ACC112 (cell line): ENCODE results near the gene PSIP1.
"Not testable (repeated sequence)": the region's sequence is repeated elsewhere in the genome, so short reads cannot be mapped to it uniquely, and the experiment has no call there.

Experiments
- H2AFZ ChIP-seq: fragments of 200-600 bp; sonication (generic); one replicate; pipeline ENCODE4 v1.6.0; 2017; ENCODE audit warnings: antibody characterized with exemption, low read length; ENCODE audit not compliant: unreplicated experiment
- H3K27ac ChIP-seq: fragments of 200-600 bp; sonication (generic); 2 replicates; pipeline ENCODE4 v1.5.1; 2014; ENCODE audit warnings: low read depth, mild to moderate bottlenecking, antibody characterized with exemption, low read length, moderate library complexity
- H3K27me3 ChIP-seq: fragments of 200-600 bp; sonication (generic); 2 replicates; pipeline ENCODE4 v1.6.1; 2014; ENCODE audit warnings: mild to moderate bottlenecking, antibody characterized with exemption, low read length, moderate library complexity, mixed read lengths; ENCODE audit not compliant: insufficient read depth
- H3K36me3 ChIP-seq: fragments of 200-600 bp; sonication (generic); 2 replicates; pipeline ENCODE4 v1.6.1; 2016; ENCODE audit warnings: mild to moderate bottlenecking, antibody characterized with exemption, low read length, moderate library complexity, mixed read lengths; ENCODE audit not compliant: insufficient read depth
- H3K4me1 ChIP-seq: fragments of 200-600 bp; sonication (generic); one replicate; pipeline ENCODE4 v1.6.1; 2016; ENCODE audit warnings: low read length, mixed read lengths; ENCODE audit not compliant: insufficient read depth, unreplicated experiment, control insufficient read depth
- H3K4me3 ChIP-seq: fragments of 200-600 bp; sonication (generic); 2 replicates; pipeline ENCODE4 v1.5.1; 2014; ENCODE audit warnings: mild to moderate bottlenecking, low read depth, low read length
- H3K79me2 ChIP-seq: fragments of 200-600 bp; sonication (generic); one replicate; pipeline ENCODE4 v1.6.0; 2016; ENCODE audit warnings: low read length; ENCODE audit not compliant: control insufficient read depth, unreplicated experiment, insufficient read depth

Gene PSIP1

DNA sequence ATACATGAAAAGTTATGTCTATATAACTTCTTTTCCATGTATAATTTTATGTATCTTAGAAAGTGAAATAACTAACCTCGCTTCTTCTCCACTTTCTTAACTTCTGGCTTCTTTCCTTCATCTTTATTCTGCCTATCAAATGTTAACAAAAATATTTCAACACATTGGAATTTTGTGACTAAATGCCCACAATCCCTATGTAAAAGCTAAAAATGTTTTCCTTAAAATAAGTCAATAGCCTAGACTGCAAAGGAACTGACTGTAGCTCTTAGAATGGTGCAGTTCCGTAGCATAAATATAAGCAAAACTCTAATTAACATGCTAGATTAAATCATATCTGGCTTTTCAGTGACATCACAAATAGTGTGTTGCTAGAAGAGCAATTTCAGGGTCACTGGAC is 40.9 kb downstream of the PSIP1 start:
- Histone ChIP-seq H3K27ac (no peak overlapping the region), H3K27me3 (no peaks in the 10 kb centered on the region), H3K4me1 (no peaks in the 10 kb centered on the region), H3K36me3 (peaks cover 26% of the 10 kb centered on the region), H3K79me2 (no peaks in the 10 kb centered on the region), H2AFZ (no peak overlapping the region), H3K4me3 (no peak overlapping the region)

DNA sequence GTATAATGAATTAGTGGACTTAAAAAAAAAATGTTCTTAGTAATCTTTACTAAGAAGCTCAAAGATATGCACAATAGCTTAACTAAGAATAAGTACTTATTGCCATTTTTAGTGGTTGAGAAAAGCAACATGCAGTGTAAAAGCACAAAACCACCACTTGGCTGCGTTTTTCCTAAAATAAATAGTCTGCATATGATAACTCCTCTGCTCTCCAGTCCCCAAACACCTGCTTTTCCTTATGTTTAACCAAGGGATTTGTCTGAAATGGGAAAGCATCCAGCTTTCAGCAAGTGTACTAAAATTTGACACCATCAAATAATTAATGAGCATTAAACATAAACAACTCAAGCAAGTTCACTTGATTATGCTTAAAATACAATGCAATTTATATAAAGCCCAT is 41.4 kb downstream of the PSIP1 start:
- no peak overlapping the region for H3K4me3 ChIP-seq
- H3K27me3 ChIP-seq = no peaks in the 10 kb centered on the region
- H3K79me2 ChIP-seq = no peaks in the 10 kb centered on the region
- peaks cover 26% of the 10 kb centered on the region for H3K36me3 ChIP-seq
- no peak overlapping the region for H2AFZ ChIP-seq
- no peak overlapping the region for H3K27ac ChIP-seq
- H3K4me1 ChIP-seq = no peaks in the 10 kb centered on the region

DNA sequence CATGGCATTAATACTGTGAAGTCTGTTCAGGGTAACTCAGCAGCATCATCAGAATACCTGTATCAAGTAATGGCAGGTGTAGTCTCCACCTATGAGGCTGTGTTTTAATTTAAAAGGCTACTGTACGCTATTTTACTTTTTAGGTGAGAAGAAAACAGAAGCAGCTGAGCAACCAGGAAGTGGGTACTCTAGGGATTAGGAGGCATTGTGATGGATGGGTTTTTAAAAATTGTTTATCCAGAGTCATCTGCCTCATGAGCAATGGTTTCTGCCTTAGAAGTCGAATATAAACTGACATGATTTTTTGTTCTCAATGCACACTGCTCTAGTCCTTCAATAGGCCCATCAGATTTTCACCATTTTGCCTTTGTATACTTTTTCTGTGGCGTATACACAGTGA is 42.6 kb downstream of the PSIP1 start:
- Histone ChIP-seq H3K4me1 (no peaks in the 10 kb centered on the region), H2AFZ (no peak overlapping the region), H3K36me3 (peaks cover 31% of the 10 kb centered on the region), H3K79me2 (no peaks in the 10 kb centered on the region), H3K27ac (no peak overlapping the region), H3K4me3 (no peak overlapping the region), H3K27me3 (no peaks in the 10 kb centered on the region)

GRCh38 chr9:15461601-15462000 is 49.2 kb downstream of the PSIP1 start:
- H3K4me3 ChIP-seq = no peak overlapping the region
- H3K4me1 ChIP-seq = no peaks in the 10 kb centered on the region
- peaks cover 60% of the 10 kb centered on the region for H3K36me3 ChIP-seq
- H2AFZ ChIP-seq = no peak overlapping the region
- H3K27me3 ChIP-seq = no peaks in the 10 kb centered on the region
- no peak overlapping the region for H3K27ac ChIP-seq
- no peaks in the 10 kb centered on the region for H3K79me2 ChIP-seq

- H3K36me3 ChIP-seq = peaks cover 56% of the 10 kb centered on the region
Measured at GRCh38 chr9:15461056-15461455, 49.7 kb downstream of the PSIP1 start.

GRCh38 chr9:15453956-15454355 is 56.8 kb downstream of the PSIP1 start:
- H3K4me1 ChIP-seq = no peaks in the 10 kb centered on the region
- H3K27ac ChIP-seq = no peak overlapping the region
- peaks cover 39% of the 10 kb centered on the region for H3K36me3 ChIP-seq
- H3K79me2 ChIP-seq = no peaks in the 10 kb centered on the region
- no peaks in the 10 kb centered on the region for H3K27me3 ChIP-seq
- H3K4me3 ChIP-seq = no peak overlapping the region
- no peak overlapping the region for H2AFZ ChIP-seq

More at GRCh38 chr9:15461056-15461455, 49.7 kb downstream of the PSIP1 start:
- H3K4me3 ChIP-seq = no peak overlapping the region
- H3K79me2 ChIP-seq = no peaks in the 10 kb centered on the region
- no peaks in the 10 kb centered on the region for H3K4me1 ChIP-seq
- no peak overlapping the region for H2AFZ ChIP-seq
- H3K27me3 ChIP-seq = no peaks in the 10 kb centered on the region
- H3K27ac ChIP-seq = no peak overlapping the region

DNA sequence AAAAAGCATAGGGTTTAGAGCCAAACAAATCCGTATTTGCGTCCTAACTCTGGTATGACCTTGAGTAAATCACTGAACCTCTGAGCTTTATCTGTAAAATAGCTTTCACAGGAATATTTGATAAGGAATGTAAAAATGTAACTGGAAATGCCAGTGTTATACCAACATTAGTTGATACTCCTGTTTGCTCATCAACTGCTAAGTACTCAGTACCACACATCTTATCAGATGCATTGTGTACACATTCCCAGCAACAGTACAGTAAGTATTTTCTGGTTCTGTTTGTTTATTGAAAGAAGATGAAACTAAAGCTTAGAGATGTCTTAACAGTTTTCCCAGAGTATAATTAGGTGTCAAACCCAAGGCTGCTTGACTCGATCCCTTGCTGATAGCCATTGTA is 66.6 kb downstream of the PSIP1 start:
- Histone ChIP-seq H3K4me3 (no peak overlapping the region), H3K36me3 (peaks cover 58% of the 10 kb centered on the region), H3K27me3 (no peaks in the 10 kb centered on the region), H3K79me2 (peaks cover 19% of the 10 kb centered on the region), H3K4me1 (no peaks in the 10 kb centered on the region), H2AFZ (no peak overlapping the region), H3K27ac (no peak overlapping the region)

- H3K27me3 ChIP-seq, H3K4me3 ChIP-seq, H3K4me1 ChIP-seq, H2AFZ ChIP-seq, H3K27ac ChIP-seq: not testable (repeated sequence)
- Histone ChIP-seq H3K36me3 (peaks cover 40% of the 10 kb centered on the region), H3K79me2 (peaks cover 33% of the 10 kb centered on the region)
Measured at GRCh38 chr9:15442264-15442663, 68.5 kb downstream of the PSIP1 start.

DNA sequence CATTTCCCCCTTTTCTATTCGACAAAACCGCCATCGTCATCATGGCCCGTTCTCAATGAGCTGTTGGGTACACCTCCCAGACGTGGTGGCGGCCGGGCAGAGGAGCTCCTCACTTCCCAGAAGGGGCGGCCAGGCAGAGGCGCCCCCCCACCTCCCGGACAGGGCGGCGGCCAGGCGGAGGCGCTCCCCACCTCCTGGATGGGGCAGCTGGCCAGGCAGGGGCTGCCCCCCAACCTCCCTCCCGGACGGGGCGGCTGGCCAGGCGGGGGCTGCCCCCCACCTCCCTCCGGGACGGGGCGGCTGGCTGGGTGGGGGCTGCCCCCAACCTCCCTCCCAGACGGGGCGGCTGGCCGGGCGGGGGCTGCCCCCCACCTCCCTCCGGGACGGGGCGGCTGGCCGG is 68.9 kb downstream of the PSIP1 start:
- H3K27ac ChIP-seq = not testable (repeated sequence)
- Histone ChIP-seq H3K79me2 (peaks cover 38% of the 10 kb centered on the region), H3K36me3 (peaks cover 36% of the 10 kb centered on the region)

DNA sequence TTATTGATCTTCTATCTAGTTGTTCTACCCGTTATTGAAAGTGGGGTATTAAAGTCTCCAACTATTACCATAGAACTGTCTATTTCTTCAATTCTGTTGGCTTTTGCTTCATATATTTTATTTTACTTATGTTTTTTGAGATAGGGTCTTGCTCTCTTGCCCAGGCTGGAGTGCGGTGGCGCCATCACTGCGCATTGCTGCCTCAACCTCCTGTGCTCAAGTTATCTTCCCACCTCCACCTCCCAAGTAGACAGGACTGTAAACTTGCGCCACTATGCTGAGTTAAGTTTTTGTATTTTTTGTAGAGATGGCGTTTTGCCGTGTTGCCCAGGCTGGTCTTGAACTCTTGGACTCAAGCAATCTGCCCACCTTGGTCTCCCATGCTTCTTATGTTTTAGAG is 71.9 kb downstream of the PSIP1 start:
- peaks cover 30% of the 10 kb centered on the region for H3K36me3 ChIP-seq
- H3K27me3 ChIP-seq = no peaks in the 10 kb centered on the region
- no peak overlapping the region for H2AFZ ChIP-seq
- no peak overlapping the region for H3K27ac ChIP-seq
- peaks cover 59% of the 10 kb centered on the region for H3K79me2 ChIP-seq
- no peaks in the 10 kb centered on the region for H3K4me1 ChIP-seq
- H3K4me3 ChIP-seq = no peak overlapping the region

More for the DNA sequence above, 68.9 kb downstream of the PSIP1 start:
- H2AFZ ChIP-seq, H3K4me1 ChIP-seq, H3K27me3 ChIP-seq, H3K4me3 ChIP-seq: not testable (repeated sequence)

GRCh38 chr9:15433661-15434060 is 77.1 kb downstream of the PSIP1 start:
- H3K79me2 ChIP-seq = peaks cover 81% of the 10 kb centered on the region
- no peak overlapping the region for H3K27ac ChIP-seq
- H3K27me3 ChIP-seq = no peaks in the 10 kb centered on the region
- peaks cover 41% of the 10 kb centered on the region for H3K36me3 ChIP-seq
- peaks cover 5% of the 10 kb centered on the region for H3K4me1 ChIP-seq
- no peak overlapping the region for H2AFZ ChIP-seq
- no peak overlapping the region for H3K4me3 ChIP-seq
